Adrenal gland (tissue), 12 donors: Measurements from ENCODE around the gene PLD1. TPM values are rescaled to one million over a fixed set of nuclear protein-coding genes. Genes with fewer than 3 reads are reported as not detected.
"Not testable (repeated sequence)": the region's sequence is repeated elsewhere in the genome, so short reads cannot be mapped to it uniquely, and the experiment has no call there.

Experiments
- DNase-seq, 7 donors: peaks; one replicate each; pipeline ENCODE4 v3.0.0-alpha.2; 2019 to 2020
- H3K27ac ChIP-seq, 5 donors: fragments of 200-600 bp; sonication (generic) in 4 of 5; 1 replicate in 3 of 5; 2 replicates in 2 of 5; pipeline versions ENCODE4 v1.5.1 to v1.8.0; 2016 to 2020; ENCODE audit warnings: mild to moderate bottlenecking in 1 of 5
- H3K27me3 ChIP-seq: fragments of 200-600 bp; 2 replicates; pipeline ENCODE4 v1.8.0; 2021
- H3K36me3 ChIP-seq, 2 donors: fragments of 200-600 bp; replicated peaks in 1 of 2; 1 replicate in 1 of 2; 2 replicates in 1 of 2; pipeline versions ENCODE4 v1.5.1 to v1.8.0; 2018 to 2022
- H3K4me1 ChIP-seq, 2 donors: fragments of 200-600 bp; replicated peaks in 1 of 2; 1 replicate in 1 of 2; 2 replicates in 1 of 2; pipeline versions ENCODE4 v1.5.1 to v1.8.0; 2018 to 2021
- H3K4me3 ChIP-seq, 4 donors: fragments of 200-600 bp; sonication (generic) in 3 of 4; one replicate each; pipeline ENCODE4 v1.5.1; 2016 to 2018
- H3K9me3 ChIP-seq, 3 donors: fragments of 200-600 bp; sonication (generic) in 1 of 3; replicated peaks in 1 of 3; 1 replicate in 2 of 3; 2 replicates in 1 of 3; pipeline versions ENCODE4 v1.5.1 to v1.8.0; 2016 to 2021
- CTCF ChIP-seq, 6 experiments: fragments of 450-650 bp in 4 of 6; fragments of 200-600 bp in 2 of 6; sonication (generic) in 1 of 6; IDR thresholded peaks; 1 replicate in 5 of 6; 2 replicates in 1 of 6; pipeline versions ENCODE4 v1.5.1 to v1.8.0; 2016 to 2021; ENCODE audit warnings: antibody characterized with exemption in 6 of 6, mild to moderate bottlenecking in 2 of 6, moderate library complexity in 1 of 6
- POLR2A ChIP-seq, 2 donors: fragments of 450-650 bp; IDR thresholded peaks; one replicate each; pipeline ENCODE4 v1.6.1; 2017; ENCODE audit warnings: antibody characterized with exemption in 2 of 2, mild to moderate bottlenecking in 2 of 2, moderate library complexity in 1 of 2
- WGBS, 4 donors: extraction: QIAGEN DNeasy Blood & Tissue Kit in 2 of 4; methylation state at CpG; one replicate each; pipeline versions ENCODE4 v1.1.5 to v1.1.7; 2013 to 2017; 5-methylcytosine and 5-hydroxymethylcytosine counted together
- intact Hi-C, 2 donors: fragments of 100-400 bp; cut with DNase I; formaldehyde crosslinking; loops; one replicate each; pipeline versions ENCODE4 v1.14.1 to v1.15.0; 2022 to 2023
- polyA plus RNA-seq, 3 donors: library from polyadenylated mRNA; stranded (reverse); fragments of 200-250 nt in 2 of 3; fragments of 350-450 nt in 1 of 3; fragmentation: Illumina TruSeq in 1 of 3; extraction: RNeasy Lipid Tissue Mini Kit (QIAGEN cat#74804) in 1 of 3; gene quantifications; one replicate each; pipeline ENCODE4 v1.2.3, GENCODE V29; 2013 to 2014
- total RNA-seq, 9 donors: library from RNA; depleted of rRNA in 4 of 9; stranded (reverse); fragments of >200 nt in 4 of 9; fragments of 120-200 nt in 1 of 9; fragmentation: NEBNext Ultra II Directional in 1 of 9; extraction: Animal tissue kit (Norgen Biotek cat#: 25700) in 1 of 9; gene quantifications; one replicate each; pipeline versions ENCODE4 v1.1.0 to v1.2.4, GENCODE V29; 2013 to 2023
- donor health status: healthy with polysubstance abuse.
- donor health status: Bipolar disorder and iron deficiency.
- donor health status: DM: yes; HTN: yes; CAD: no.
- donor health status: DM: no; HTN: no; CAD: no.
- donor health status: DM: no; HTN: no; CAD: no.
- donor health status: DM: yes; HTN: yes; CAD: no.

PLD1 gene
- total and polyA plus RNA-seq, 12 donors: 25.7 to 178 (median 94.5) TPM

GRCh38 chr3:171752329-171752728 is 58.0 kb downstream of the PLD1 start:
- H3K27me3 ChIP-seq: no peaks in the 10 kb centered on the region
- H3K4me1 ChIP-seq: peaks cover 29 to 62% of the 10 kb centered on the region in 2 donors
- H3K36me3 ChIP-seq: no peaks in the 10 kb centered on the region
- peak overlapping the region in 1 of 5 donors; percentile 75 for H3K27ac ChIP-seq
- no peaks in the 10 kb centered on the region for H3K9me3 ChIP-seq
- no peak overlapping the region for H3K4me3 ChIP-seq
- 76 to 83% (median 81%) methylated on average over 2 of the region's 2 CpGs for WGBS, 4 donors
- TF ChIP-seq CTCF (IDR thresholded peaks at IDR 0.05): no peak
- no peak for TF ChIP-seq POLR2A (IDR thresholded peaks at IDR 0.05)
- DNase-seq: no peak
- intact Hi-C loops: no loop called here

- Histone ChIP-seq H3K27ac (peak overlapping the region; percentile 41 to 83 (median 69)), H3K4me3 (peak overlapping the region in 1 of 4 donors; percentile 9), H3K4me1 (peaks cover 33 to 67% of the 10 kb centered on the region in 2 donors), H3K36me3 (no peaks in the 10 kb centered on the region), H3K9me3 (no peaks in the 10 kb centered on the region), H3K27me3 (no peaks in the 10 kb centered on the region)
- WGBS, 4 donors: 21 to 50% (median 25%) methylated on average over 1 of the region's 1 CpG
- DNase-seq: peak in 5 of 7 donors; percentile 29 to 59 (median 40)
- TF ChIP-seq CTCF (IDR thresholded peaks at IDR 0.05) (no peak), POLR2A (IDR thresholded peaks at IDR 0.05) (peak in 1 of 2 donors; percentile 19)
- intact Hi-C loops: no loop called here
These were observed 61.2 kb downstream of the PLD1 start for GRCh38 chr3:171749124-171749523.

- Histone ChIP-seq H3K27me3 (no peaks in the 10 kb centered on the region), H3K9me3 (no peaks in the 10 kb centered on the region), H3K4me3 (peak overlapping the region in 1 of 4 donors; percentile 9), H3K36me3 (no peaks in the 10 kb centered on the region), H3K4me1 (peaks cover 33 to 59% of the 10 kb centered on the region in 2 donors), H3K27ac (peak overlapping the region; percentile 6 to 83 (median 62))
- no peak for DNase-seq
- intact Hi-C loops: no loop called here
- WGBS, 4 donors: 29 to 33% (median 31%) methylated on average over 7 of the region's 7 CpGs
- TF ChIP-seq CTCF (IDR thresholded peaks at IDR 0.05) (no peak), POLR2A (IDR thresholded peaks at IDR 0.05) (no peak)
These were observed 62.0 kb downstream of the PLD1 start for GRCh38 chr3:171748064-171748924.

GRCh38 chr3:171747223-171747920 is 62.9 kb downstream of the PLD1 start:
- WGBS, 4 donors: 24 to 40% (median 37%) methylated on average over 2 of the region's 2 CpGs
- Histone ChIP-seq H3K4me1 (peaks cover 33 to 57% of the 10 kb centered on the region in 2 donors), H3K36me3 (no peaks in the 10 kb centered on the region), H3K27ac (peak overlapping the region in 3 of 5 donors; percentile 62 to 83 (median 79)), H3K27me3 (no peaks in the 10 kb centered on the region), H3K9me3 (no peaks in the 10 kb centered on the region), H3K4me3 (peak overlapping the region in 1 of 4 donors; percentile 6)
- DNase-seq: peak in 3 of 7 donors; percentile 27 to 54 (median 48)
- no peak for TF ChIP-seq POLR2A (IDR thresholded peaks at IDR 0.05)
- TF ChIP-seq CTCF (IDR thresholded peaks at IDR 0.05): no peak
- intact Hi-C loops: no loop called here

- H3K36me3 ChIP-seq, H3K4me3 ChIP-seq, intact Hi-C loops, H3K9me3 ChIP-seq, DNase-seq, H3K27me3 ChIP-seq: not testable (repeated sequence)
- Histone ChIP-seq H3K27ac (peak overlapping the region in 3 of 5 donors; percentile 62 to 83 (median 79)), H3K4me1 (peaks cover 33 to 62% of the 10 kb centered on the region in 2 donors)
- 78 to 84% (median 81%) methylated on average over 9 to 11 of the region's 11 CpGs for WGBS, 4 donors
These were observed 63.7 kb downstream of the PLD1 start for GRCh38 chr3:171746320-171747222.
